Activated CD8-positive, alpha-beta memory T cell treated with anti-CD3 and anti-CD28 coated beads for 36 hours (primary cell): Measurements from ENCODE around the gene SMDT1. TPM values are rescaled to one million over a fixed set of nuclear protein-coding genes. Genes with fewer than 3 reads are reported as not detected.

ENCODE experiments used
- CTCF ChIA-PET: fragments of 350-600 bp; sonication (Branson Sonifier 250); formaldehyde crosslinking; loops from one replicate; lab custom pipeline; 2021; ENCODE audit warnings: antibody characterized with exemption; lab: Charles Lee
- POLR2A ChIA-PET: fragments of 350-600 bp; sonication (Branson Sonifier 250); formaldehyde crosslinking; loops from one replicate; lab custom pipeline; 2021; ENCODE audit warnings: antibody characterized with exemption; lab: Charles Lee
- total RNA-seq, 2 experiments: library from RNA; stranded (reverse); gene quantifications; one replicate each; pipeline ENCODE4 v1.2.3, GENCODE V29; 2021

SMDT1 gene
- 10 to 100 TPM; 63.5 to 66.3 TPM for total RNA-seq

- CTCF ChIA-PET = interaction anchor here (0.6 to 4.6 kb wide), 5 partner anchors 9 to 382 kb away, joined by 3 to 31 read pairs (median 6); partner anchors contain the start of genes NAGA and NDUFA6
- POLR2A ChIA-PET = interaction anchor here (0.5 to 3.3 kb wide), 8 partner anchors 8 to 465 kb away, joined by 3 to 42 read pairs (median 3); partner anchors contain the start of genes NAGA and NDUFA6
Measured at GRCh38 chr22:42079319-42080251, at the start of gene SMDT1. SMDT1 (plus strand) TSS chr22:42079700; CDS start chr22:42079769, 69 bp downstream.

- ChIA-PET CTCF (interaction anchor here (1.6 kb wide), 1 partner anchor 410 kb away, joined by 3 read pairs; no protein-coding TSS in a partner anchor), POLR2A (interaction anchor here (0.5 to 0.6 kb wide), 2 partner anchors 15 to 90 kb away, joined by 3 to 5 read pairs; no protein-coding TSS in a partner anchor)
Measured at GRCh38 chr22:42033263-42034181, 46.0 kb upstream of the SMDT1 start.

GRCh38 chr22:42035256-42035655 is 44.2 kb upstream of the SMDT1 start:
- CTCF ChIA-PET = no interaction called here
- POLR2A ChIA-PET = no interaction called here

DNA sequence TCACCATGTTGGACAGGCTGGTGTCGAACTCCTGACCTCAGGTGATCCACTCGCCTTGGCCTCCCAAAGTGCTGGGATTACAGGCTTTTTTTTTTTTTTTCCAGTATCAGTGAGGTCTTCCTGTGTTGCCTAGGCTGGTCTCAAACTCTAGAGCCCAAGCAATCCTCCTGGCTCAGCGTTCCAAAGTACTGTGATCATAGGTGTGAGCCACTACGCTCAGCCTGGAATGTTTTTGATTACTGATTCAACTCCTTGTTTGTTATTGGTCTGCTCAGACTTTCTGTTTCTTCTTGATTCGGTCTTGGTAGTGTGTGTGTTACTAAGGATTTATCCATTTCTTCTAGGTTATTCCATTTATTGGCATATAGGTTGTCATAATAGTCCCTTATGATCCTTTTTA is 40.2 kb upstream of the SMDT1 start:
- ChIA-PET POLR2A (no interaction called here), CTCF (no interaction called here)

- CTCF ChIA-PET = no interaction called here
- POLR2A ChIA-PET = no interaction called here
Measured at GRCh38 chr22:42041784-42042183, 37.7 kb upstream of the SMDT1 start.

- ChIA-PET CTCF (no interaction called here), POLR2A (no interaction called here)
Measured at GRCh38 chr22:42050641-42051180, 28.8 kb upstream of the SMDT1 start.

DNA sequence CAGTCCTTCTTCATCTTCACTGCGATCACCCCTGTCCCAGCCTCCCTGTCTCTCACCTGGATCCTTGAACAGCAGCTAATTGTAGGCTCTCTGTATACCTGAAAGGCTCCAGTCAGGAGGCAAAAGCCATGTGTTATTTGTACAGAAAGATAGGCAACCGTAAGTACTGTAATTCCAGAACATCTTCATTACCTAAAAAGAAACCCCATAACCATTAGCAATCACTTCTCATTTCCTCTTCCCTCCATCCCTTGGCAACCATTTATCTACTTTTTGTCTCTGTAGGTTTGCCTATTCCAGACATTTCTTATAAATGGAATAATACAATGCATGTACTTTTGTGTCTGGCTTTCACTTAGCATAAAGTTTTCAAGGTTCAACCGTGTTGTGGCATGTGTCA is 26.7 kb upstream of the SMDT1 start:
- POLR2A ChIA-PET = no interaction called here
- CTCF ChIA-PET = no interaction called here

DNA sequence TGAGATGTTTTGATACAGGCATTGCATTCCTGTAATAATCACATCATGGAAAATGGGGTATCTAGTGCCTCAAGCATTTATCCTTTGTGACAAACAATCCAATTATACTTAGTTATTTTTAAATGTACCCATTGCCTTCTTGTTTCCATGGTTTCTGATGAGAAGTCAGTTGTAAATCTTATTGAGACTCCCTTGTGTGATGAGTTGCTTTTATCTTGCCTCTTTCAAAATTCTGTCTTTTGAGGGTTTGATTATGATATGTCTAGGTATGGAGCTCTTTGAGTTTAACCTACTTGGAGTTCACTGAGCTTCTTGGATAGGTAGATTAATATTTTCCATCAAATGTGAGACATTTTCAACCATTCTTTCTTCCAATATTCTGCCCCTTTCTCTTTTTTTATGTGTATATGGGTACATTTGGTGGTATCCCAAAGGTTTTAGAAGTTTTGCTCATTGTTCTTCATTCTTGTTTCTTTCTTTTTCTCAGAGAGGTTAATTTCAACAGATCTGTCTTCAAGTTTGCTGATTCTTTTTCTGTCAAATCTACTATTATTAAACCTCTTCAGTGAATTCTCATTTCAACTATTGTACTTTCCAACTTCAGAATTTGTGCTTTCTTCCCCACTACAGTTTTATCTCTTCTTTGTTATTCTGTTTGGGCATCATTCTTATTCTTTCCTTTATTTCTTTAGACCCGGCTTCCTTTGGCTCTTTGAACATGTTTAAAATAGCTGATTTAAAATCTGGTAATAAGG is 22.6 kb upstream of the SMDT1 start:
- POLR2A ChIA-PET = no interaction called here
- CTCF ChIA-PET = no interaction called here

DNA sequence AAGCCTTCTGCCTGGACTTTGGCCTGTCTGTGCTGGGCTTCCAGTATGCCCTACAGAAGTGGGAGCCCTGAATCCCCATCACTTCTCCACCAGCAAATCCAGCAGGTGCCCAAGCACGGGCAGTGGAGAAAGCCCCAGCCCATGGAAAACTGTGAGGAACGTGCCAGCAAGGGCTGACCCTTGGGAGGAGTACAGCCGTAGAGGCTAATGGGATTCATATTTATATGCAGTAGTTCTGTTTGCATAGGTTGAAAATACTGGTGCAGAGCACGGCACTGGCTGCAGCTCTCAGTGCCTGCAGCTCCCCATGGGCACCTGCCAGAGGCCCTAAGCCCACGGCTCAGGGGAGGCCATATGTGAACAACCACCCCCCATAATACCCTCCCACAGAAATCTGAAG is 19.0 kb upstream of the SMDT1 start:
- CTCF ChIA-PET = no interaction called here
- POLR2A ChIA-PET = no interaction called here

DNA sequence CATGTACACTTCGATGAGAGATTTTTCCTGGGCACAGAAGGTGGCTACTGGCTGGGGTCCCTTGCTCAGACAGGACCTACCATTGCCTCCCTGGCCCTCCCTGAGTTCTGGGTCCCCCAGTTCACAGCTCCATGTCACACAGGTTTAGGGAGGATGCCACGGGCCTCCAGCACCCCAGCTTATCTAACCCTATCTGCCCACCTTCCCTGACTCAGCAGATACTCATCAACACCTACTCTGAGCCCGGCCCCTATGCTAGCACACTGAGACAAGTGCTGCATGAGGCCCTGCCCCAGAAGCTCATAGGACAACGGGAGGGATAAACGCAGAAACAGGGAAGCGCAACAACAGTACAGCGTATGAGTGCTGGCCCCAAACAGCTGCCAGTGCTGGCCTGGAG is 18.5 kb upstream of the SMDT1 start:
- POLR2A ChIA-PET = no interaction called here
- CTCF ChIA-PET = interaction anchor here (0.7 kb wide), 1 partner anchor 506 kb away, joined by 5 read pairs; no protein-coding TSS in a partner anchor

DNA sequence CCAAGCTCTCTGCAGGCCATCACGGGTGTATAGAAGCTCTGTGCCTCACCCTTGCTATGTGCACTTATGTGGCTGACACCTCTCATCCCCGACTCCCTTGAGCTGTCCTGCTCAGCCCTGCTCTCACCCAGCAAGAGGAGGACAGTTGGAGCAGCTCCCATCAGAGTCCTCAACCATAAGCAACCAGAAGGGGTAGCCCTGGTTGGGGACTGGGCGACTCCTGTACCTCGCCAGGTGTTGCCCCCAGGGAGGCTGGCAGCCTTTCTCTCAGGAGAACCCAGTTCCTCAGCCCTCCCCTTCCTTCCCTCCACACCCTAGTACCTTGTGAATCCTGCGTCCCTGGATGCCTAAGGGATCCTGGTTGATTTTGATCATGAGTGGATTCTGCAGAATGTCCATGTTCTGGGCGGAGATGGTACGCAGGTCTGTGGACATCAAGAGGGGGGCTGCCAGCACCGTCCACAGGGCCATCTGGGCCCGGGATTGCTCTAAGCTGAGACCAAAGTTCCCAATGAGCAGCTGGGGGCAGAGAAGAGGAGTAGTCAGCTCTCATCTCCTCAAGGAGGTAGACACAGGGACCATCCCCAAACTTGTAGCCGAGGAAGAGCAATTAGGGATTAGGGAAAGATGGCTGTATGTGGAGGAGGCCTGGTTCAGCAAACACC is 16.9 kb upstream of the SMDT1 start:
- POLR2A ChIA-PET = interaction anchor here (0.5 kb wide), 1 partner anchor 210 kb away, joined by 7 read pairs; no protein-coding TSS in a partner anchor
- CTCF ChIA-PET = no interaction called here

DNA sequence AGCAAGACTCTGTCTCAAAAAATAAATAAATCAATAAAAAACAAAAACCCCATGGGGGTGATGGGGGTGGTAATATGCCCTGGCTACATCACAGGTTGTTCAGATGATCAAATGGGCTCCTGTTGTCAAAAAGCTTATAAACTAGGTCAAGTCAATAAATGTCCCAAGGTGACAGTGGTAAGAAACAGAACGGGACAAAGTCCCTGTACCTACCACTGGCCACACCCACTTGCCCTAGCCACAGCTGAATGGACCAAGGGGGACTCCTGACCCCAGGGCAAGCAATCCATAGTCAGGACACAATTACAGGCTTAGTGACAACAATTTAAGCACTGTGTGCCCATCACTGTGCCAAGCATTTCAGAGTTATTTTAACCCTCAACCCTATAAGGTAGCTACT is 14.9 kb upstream of the SMDT1 start:
- POLR2A ChIA-PET = interaction anchor here (0.5 kb wide), 1 partner anchor 302 kb away, joined by 14 read pairs; no protein-coding TSS in a partner anchor
- CTCF ChIA-PET = no interaction called here

- CTCF ChIA-PET = no interaction called here
- POLR2A ChIA-PET = interaction anchor here (0.5 kb wide), 1 partner anchor 301 kb away, joined by 14 read pairs; no protein-coding TSS in a partner anchor
Measured at GRCh38 chr22:42065438-42066125, 13.9 kb upstream of the SMDT1 start.

- ChIA-PET POLR2A (interaction anchor here (0.6 kb wide), 1 partner anchor 330 kb away, joined by 3 read pairs; no protein-coding TSS in a partner anchor), CTCF (interaction anchor here (0.6 kb wide), 1 partner anchor 113 kb away, joined by 3 read pairs; no protein-coding TSS in a partner anchor)
Measured at GRCh38 chr22:42066126-42066761, 13.3 kb upstream of the SMDT1 start.

GRCh38 chr22:42066937-42067336 is 12.6 kb upstream of the SMDT1 start:
- ChIA-PET CTCF (interaction anchor here (0.6 kb wide), 1 partner anchor 112 kb away, joined by 3 read pairs; no protein-coding TSS in a partner anchor), POLR2A (interaction anchor here (0.6 kb wide), 1 partner anchor 330 kb away, joined by 3 read pairs; no protein-coding TSS in a partner anchor)

DNA sequence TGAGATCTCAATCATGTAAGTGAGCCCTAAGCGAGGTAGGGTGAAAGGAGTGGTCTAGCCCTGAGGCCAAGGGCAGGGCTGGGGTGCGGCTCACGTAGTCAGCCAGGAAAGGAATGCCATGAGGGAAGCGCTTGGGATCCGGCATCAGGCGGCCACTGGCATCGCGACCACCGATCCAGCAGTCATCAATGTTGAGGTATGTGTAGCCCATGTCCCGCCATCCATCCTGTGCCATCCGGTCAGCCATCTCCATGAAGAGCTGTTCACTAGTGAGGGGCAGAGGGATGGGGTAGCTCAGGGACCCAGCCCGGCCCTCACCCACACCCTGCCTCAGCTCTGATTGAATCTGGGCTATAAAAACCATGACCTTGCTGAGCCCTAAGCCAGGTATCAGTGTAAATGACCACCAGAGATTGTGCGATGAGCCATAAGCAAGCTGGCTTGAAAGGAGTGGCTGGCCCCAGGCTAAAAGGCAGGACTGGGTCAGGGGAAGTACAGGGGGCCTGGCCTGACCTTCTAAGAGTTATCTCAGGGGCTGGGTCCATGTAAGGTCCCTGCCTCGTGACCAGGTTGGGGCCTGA is 11.7 kb upstream of the SMDT1 start:
- CTCF ChIA-PET = no interaction called here
- POLR2A ChIA-PET = interaction anchor here (0.9 kb wide), 1 partner anchor 12 kb away, joined by 3 read pairs; the partner anchor contains the start of gene SMDT1
